Keratinocyte (primary cell): ENCODE measurements around the gene ATG14. TPM values are rescaled to one million over a fixed set of nuclear protein-coding genes. Genes with fewer than 3 reads are reported as not detected.

Source experiments
- DNase-seq: peaks from one replicate; pipeline ENCODE4 v3.0.0-alpha.2; 2011; ENCODE audit warnings: low read depth, missing footprints, low spot score
- FAIRE-seq: peaks from 2 replicates; lab custom pipeline; 2011; peaks lifted over from hg19 to GRCh38; lab: Jason Lieb, UNC
- H2AFZ ChIP-seq: 2 replicates; pipeline ENCODE4 v1.6.0; 2012; ENCODE audit warnings: low read length, control low read depth, inconsistent platforms; ENCODE audit not compliant: control insufficient read depth
- H3K27ac ChIP-seq: 2 replicates; pipeline ENCODE4 v1.5.1; 2011; ENCODE audit warnings: low read length; ENCODE audit not compliant: control insufficient read depth, insufficient read depth
- H3K27me3 ChIP-seq: 3 replicates; pipeline ENCODE4 v1.6.0; 2011; ENCODE audit warnings: low read length; ENCODE audit not compliant: control insufficient read depth, insufficient read depth; ENCODE audit errors: extremely low read depth
- H3K36me3 ChIP-seq, 2 experiments: 2 replicates in 1 of 2; 3 replicates in 1 of 2; pipeline ENCODE4 v1.5.1; 2011; ENCODE audit warnings: low read length in 2 of 2, mild to moderate bottlenecking in 1 of 2; ENCODE audit not compliant: control insufficient read depth in 2 of 2, insufficient read depth in 2 of 2; ENCODE audit errors: extremely low read depth in 1 of 2
- H3K4me1 ChIP-seq: 3 replicates; pipeline ENCODE4 v1.5.1; 2011; ENCODE audit warnings: low read length; ENCODE audit not compliant: control insufficient read depth, insufficient read depth; ENCODE audit errors: extremely low read depth
- H3K4me2 ChIP-seq: 3 replicates; pipeline ENCODE4 v1.6.0; 2011; ENCODE audit warnings: low read depth, low read length; ENCODE audit not compliant: control insufficient read depth, insufficient read depth; ENCODE audit errors: extremely low read depth
- H3K4me3 ChIP-seq, 3 experiments: fragments of 200-600 bp in 1 of 3; sonication (generic) in 1 of 3; 2 replicates in 2 of 3; 3 replicates in 1 of 3; pipeline ENCODE4 v1.5.1; 2011 to 2016; ENCODE audit warnings: low read length in 3 of 3, mild to moderate bottlenecking in 3 of 3, control low read depth in 2 of 3, inconsistent platforms in 1 of 3, low read depth in 1 of 3, mixed read lengths in 1 of 3, mixed run types in 1 of 3, moderate library complexity in 1 of 3; ENCODE audit not compliant: control insufficient read depth in 2 of 3, insufficient read depth in 2 of 3; ENCODE audit errors: extremely low read depth in 1 of 3
- H3K79me2 ChIP-seq: 2 replicates; pipeline ENCODE4 v1.6.0; 2012; ENCODE audit warnings: low read length; ENCODE audit not compliant: control insufficient read depth, insufficient read depth
- H3K9ac ChIP-seq: 3 replicates; pipeline ENCODE4 v1.6.0; 2011; ENCODE audit warnings: low read length; ENCODE audit not compliant: control insufficient read depth, insufficient read depth; ENCODE audit errors: extremely low read depth
- H3K9me1 ChIP-seq: 3 replicates; pipeline ENCODE4 v1.6.0; 2011; ENCODE audit warnings: low read length; ENCODE audit not compliant: control insufficient read depth, insufficient read depth; ENCODE audit errors: extremely low read depth
- H3K9me3 ChIP-seq: 2 replicates; pipeline ENCODE4 v1.5.1; 2012; ENCODE audit warnings: low read depth, low read length; ENCODE audit not compliant: control insufficient read depth
- H4K20me1 ChIP-seq: 3 replicates; pipeline ENCODE4 v1.6.0; 2011; ENCODE audit warnings: low read length; ENCODE audit not compliant: control insufficient read depth, insufficient read depth; ENCODE audit errors: extremely low read depth
- EZH2 ChIP-seq: IDR thresholded peaks from one replicate; pipeline ENCODE4 v1.6.1; 2012; ENCODE audit warnings: inconsistent platforms, mild to moderate bottlenecking, low read length, moderate library complexity
- dilution Hi-C: fragments of 300-500 bp; cut with MboI; formaldehyde crosslinking; loops from one replicate; pipeline ENCODE4 v1.7.0; 2020; ENCODE audit warnings: low sequenced_read_pairs; ENCODE audit not compliant: extremely low pct_ligation_motif_present
- polyA plus RNA-seq, 5 experiments: library from polyadenylated mRNA; depleted of rRNA in 3 of 5; stranded (reverse) in 3 of 5; stranded (forward) in 1 of 5; unstranded in 1 of 5; fragments of >200 nt; gene quantifications; 1 replicate in 1 of 5; 2 replicates in 3 of 5; 3 replicates in 1 of 5; pipeline versions ENCODE4 v1.2.1 to v1.2.3, GENCODE V29; 2011 to 2012; ENCODE audit warnings: missing spikeins in 2 of 5, low read depth in 1 of 5, low replicate concordance in 1 of 5
- TF ChIP-seq, protein P1 (sequence below), 3 experiments: IDR thresholded peaks in 1 of 3; conservative IDR thresholded peaks in 1 of 3; optimal IDR thresholded peaks in 1 of 3; 2 replicates in 2 of 3; 3 replicates in 1 of 3; pipeline versions ENCODE3 to v1.5.1; 2011; ENCODE audit warnings: low read length in 3 of 3, mild to moderate bottlenecking in 3 of 3, moderate library complexity in 2 of 3, control low read depth in 1 of 3, inconsistent platforms in 1 of 3; ENCODE audit not compliant: insufficient read depth in 2 of 3; ENCODE audit errors: extremely low read depth in 1 of 3

The ATG14 gene
- polyA plus RNA-seq, 1 donor (not counting 4 experiments of a cell fraction or from before 2014, with no cell fraction given) = 7.0 TPM

DNA sequence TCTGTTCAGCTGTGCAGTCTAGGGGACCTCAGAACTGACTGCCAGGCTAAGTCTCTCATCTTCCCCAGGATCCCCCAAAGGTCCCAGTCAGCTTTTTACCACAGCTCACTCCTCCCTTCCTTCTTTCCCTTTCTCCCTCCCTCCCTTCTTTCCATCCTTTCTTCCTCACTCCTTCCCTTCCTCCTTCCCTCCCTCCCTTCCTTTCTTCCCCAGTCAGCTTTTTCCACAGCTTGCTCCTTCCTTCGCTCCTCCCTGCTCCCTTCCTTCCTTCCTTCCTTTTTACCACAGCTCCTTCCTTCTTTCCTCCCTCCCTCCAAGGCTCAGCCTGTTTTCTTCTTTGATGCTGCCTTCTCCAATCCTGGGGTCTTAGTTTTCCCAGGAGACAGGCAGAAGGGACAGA, 39.2 kb downstream of the ATG14 start:
- peaks cover 10% of the 10 kb centered on the region for H3K4me1 ChIP-seq
- H3K27me3 ChIP-seq = no peaks in the 10 kb centered on the region
- no peak overlapping the region for H2AFZ ChIP-seq
- H3K79me2 ChIP-seq = no peaks in the 10 kb centered on the region
- no peak overlapping the region for H3K9ac ChIP-seq
- no peaks in the 10 kb centered on the region for H4K20me1 ChIP-seq
- TF ChIP-seq, protein P1, sequence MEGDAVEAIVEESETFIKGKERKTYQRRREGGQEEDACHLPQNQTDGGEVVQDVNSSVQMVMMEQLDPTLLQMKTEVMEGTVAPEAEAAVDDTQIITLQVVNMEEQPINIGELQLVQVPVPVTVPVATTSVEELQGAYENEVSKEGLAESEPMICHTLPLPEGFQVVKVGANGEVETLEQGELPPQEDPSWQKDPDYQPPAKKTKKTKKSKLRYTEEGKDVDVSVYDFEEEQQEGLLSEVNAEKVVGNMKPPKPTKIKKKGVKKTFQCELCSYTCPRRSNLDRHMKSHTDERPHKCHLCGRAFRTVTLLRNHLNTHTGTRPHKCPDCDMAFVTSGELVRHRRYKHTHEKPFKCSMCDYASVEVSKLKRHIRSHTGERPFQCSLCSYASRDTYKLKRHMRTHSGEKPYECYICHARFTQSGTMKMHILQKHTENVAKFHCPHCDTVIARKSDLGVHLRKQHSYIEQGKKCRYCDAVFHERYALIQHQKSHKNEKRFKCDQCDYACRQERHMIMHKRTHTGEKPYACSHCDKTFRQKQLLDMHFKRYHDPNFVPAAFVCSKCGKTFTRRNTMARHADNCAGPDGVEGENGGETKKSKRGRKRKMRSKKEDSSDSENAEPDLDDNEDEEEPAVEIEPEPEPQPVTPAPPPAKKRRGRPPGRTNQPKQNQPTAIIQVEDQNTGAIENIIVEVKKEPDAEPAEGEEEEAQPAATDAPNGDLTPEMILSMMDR (optimal IDR thresholded peaks at IDR 0.05 in 1 of 3, IDR thresholded peaks at IDR 0.05 in 1 of 3, conservative IDR thresholded peaks at IDR 0.05 in 1 of 3; ENCODE audit: extremely low read depth in 1 of 3, insufficient read depth in 2 of 3, low read length in 3 of 3) = no peak
- no peak overlapping the region for H3K27ac ChIP-seq
- FAIRE-seq (no peak), DNase-seq (no peak)
- no peak overlapping the region for H3K4me2 ChIP-seq
- H3K9me3 ChIP-seq = no peaks in the 10 kb centered on the region
- H3K4me3 ChIP-seq = no peak overlapping the region
- H3K9me1 ChIP-seq = no peaks in the 10 kb centered on the region
- dilution Hi-C loops = no loop called here
- peaks cover 6 to 15% of the 10 kb centered on the region in 2 experiments for H3K36me3 ChIP-seq

DNA sequence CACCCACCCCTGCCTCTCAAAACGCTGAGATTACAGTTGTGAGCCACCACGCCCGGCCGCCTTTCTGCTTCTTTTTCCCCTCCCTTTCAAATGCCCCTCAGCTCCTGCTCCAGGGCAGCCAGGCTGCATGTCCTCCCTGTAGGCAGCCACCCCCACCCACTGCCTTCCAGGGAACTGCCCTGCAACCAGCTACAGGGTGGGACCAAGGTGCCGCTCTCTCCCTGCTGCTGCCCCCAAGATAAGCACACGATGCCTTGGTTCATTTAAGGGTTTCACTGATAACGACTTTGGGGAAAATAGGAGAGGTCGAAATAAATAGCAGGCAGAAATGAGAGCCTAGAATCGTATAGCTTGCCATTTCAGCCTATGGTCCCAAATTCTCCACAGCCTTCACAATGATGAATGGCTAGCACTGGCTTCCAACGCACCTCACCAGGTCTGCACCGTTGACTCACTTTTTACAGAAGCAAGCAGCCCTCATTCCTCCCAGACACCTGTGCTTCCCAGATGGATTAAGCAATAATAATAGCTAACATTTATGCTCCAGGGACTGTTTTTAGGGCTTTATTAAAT, 40.7 kb downstream of the ATG14 start:
- H3K4me2 ChIP-seq = no peak overlapping the region
- no peaks in the 10 kb centered on the region for H3K9me3 ChIP-seq
- H3K27me3 ChIP-seq = no peaks in the 10 kb centered on the region
- H3K9me1 ChIP-seq = no peaks in the 10 kb centered on the region
- dilution Hi-C loops = no loop called here
- peaks cover 10% of the 10 kb centered on the region for H3K4me1 ChIP-seq
- H4K20me1 ChIP-seq = no peaks in the 10 kb centered on the region
- peaks cover 6 to 10% of the 10 kb centered on the region in 2 experiments for H3K36me3 ChIP-seq
- H3K27ac ChIP-seq = no peak overlapping the region
- DNase-seq = no peak
- H2AFZ ChIP-seq = no peak overlapping the region
- H3K79me2 ChIP-seq = no peaks in the 10 kb centered on the region
- H3K4me3 ChIP-seq = no peak overlapping the region
- no peak overlapping the region for H3K9ac ChIP-seq
- TF ChIP-seq EZH2 = no peak
- no peak for FAIRE-seq

DNA sequence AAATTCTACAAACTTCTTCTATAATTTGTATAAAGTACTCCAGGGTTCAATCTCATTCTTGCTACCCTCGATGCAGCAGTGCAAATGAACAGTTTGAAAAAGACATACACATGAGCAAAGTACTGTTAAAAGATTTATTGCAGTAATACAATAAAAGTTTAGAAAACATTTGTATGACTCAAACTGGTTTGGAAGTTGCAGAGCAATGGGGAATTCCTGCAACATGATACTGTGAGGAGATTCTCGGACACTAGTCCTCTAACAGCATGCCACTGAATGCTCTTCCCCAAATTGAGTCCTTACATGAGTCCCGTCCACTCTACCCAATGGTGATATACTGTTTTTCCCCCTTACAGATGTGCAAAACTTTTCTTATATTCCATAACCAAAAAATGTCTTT, 45.4 kb downstream of the ATG14 start:
- dilution Hi-C loops = no loop called here
- Histone ChIP-seq H3K79me2 (no peaks in the 10 kb centered on the region), H3K27ac (no peak overlapping the region), H3K27me3 (no peaks in the 10 kb centered on the region), H3K4me2 (no peak overlapping the region), H3K4me3 (no peak overlapping the region), H3K9me1 (no peaks in the 10 kb centered on the region), H3K9ac (no peak overlapping the region), H3K4me1 (no peaks in the 10 kb centered on the region), H2AFZ (no peak overlapping the region), H3K9me3 (no peaks in the 10 kb centered on the region), H3K36me3 (peaks cover 6 to 12% of the 10 kb centered on the region in 2 experiments), H4K20me1 (no peaks in the 10 kb centered on the region)
- no peak for DNase-seq
- TF ChIP-seq, protein P1 (optimal IDR thresholded peaks at IDR 0.05 in 1 of 3, IDR thresholded peaks at IDR 0.05 in 1 of 3, conservative IDR thresholded peaks at IDR 0.05 in 1 of 3; ENCODE audit: extremely low read depth in 1 of 3, insufficient read depth in 2 of 3, low read length in 3 of 3) = no peak
- TF ChIP-seq EZH2 = no peak
- no peak for FAIRE-seq
